Measurements from ENCODE around the gene USP12.

Gene USP12

DNA sequence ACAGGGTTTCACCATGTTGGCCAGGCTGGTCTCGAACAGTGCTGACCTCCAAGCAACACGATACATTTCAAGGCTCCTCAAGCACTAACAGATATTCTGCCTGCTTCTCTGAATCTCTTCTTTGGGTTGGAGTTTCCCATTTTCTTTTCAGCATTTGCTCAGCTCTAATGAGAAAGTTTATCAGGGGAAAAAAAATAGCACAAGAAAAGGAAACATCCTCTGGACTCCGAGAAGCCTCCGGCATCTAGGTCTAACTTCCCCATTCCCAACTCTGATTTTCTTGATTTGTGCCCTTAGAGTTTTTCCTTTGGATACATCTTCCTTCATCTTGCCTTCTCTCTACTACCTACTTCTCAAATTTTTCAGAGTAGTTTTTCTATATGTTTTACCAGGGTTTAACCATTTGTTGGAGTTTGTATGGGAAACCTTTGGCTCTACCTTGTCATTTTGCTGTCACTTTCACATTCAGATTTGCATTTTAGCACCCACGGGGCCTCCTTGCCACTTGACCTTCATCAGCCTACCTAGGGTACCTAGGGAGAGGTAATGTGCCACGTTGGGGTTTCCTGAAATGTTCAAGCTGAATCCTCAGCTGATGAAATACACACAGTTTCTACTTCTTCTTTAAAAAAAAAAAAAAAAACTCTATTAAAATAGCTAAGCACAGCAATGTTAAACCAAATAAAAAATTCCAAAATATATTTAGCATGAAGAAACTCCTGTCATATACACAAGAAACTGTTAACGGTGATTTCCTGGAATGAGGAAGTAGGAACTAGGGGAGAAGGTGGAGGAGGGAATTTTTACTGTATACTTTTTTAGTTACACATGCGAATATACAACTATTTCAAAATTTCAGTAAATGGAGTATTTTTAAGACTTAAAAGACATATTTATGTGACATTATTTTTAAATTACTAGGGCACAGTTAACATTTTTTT lies 5.1 kb upstream of the USP12 start:
- H3K27ac ChIP-seq = peak overlapping the region; percentile 17; the same call in 1 of the 2 replicates
- no peak overlapping the region for H3K9ac ChIP-seq (ENCODE audit: insufficient read length)
- DNase-seq (ENCODE audit: low read depth, low spot score) = no peak
- no peaks in the 10 kb centered on the region for H3K36me3 ChIP-seq (ENCODE audit: insufficient read depth, low read length)
- TF ChIP-seq EZH2 (IDR thresholded peaks at IDR 0.05) = no peak
- TF ChIP-seq FOXP2 (optimal IDR thresholded peaks at IDR 0.05; ENCODE audit: control extremely low read depth, extremely low read length, insufficient read depth) = no peak
- TF ChIP-seq POLR2AphosphoS5 (IDR thresholded peaks at IDR 0.05; ENCODE audit: borderline replicate concordance, low read depth, low read length) = no peak
- H3K9me3 ChIP-seq (ENCODE audit: low read depth, low read length) = no peaks in the 10 kb centered on the region
- no peak overlapping the region for H3K4me3 ChIP-seq

DNA sequence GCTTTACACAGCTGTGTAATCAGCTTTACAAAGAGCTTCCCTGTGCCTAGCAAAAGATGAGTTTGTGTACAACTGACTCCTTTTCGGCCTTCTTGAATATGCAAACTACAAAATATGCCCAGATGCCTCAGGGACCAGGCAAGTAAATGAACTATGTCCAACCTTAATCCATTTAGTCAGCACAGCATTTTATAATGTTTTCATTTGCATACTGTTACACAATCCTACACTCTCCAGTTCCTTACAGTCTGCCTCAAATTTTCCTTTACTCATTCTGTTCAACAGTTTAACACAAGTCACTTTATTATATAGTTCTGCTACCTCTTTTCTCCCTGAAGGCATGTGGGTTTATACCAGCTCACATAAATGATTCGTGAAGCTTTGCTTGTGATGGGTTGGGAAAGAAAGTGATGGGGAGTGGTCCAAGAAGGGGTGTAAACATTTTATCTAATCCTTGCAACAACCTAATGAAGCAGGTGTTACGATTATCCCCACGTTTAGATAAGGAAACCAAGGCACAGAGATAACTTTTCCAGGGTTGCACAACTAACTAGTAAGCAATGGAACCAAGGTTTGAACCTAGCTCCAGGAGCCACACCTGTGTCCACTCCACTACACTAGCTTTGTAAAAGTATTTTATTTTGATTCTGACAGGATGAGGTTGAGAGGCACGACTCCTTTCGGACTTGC lies 3.3 kb upstream of the USP12 start:
- TF ChIP-seq POLR2AphosphoS5 (IDR thresholded peaks at IDR 0.05; ENCODE audit: borderline replicate concordance, low read depth, low read length) (no peak), EZH2 (IDR thresholded peaks at IDR 0.05) (no peak), FOXP2 (optimal IDR thresholded peaks at IDR 0.05; ENCODE audit: control extremely low read depth, extremely low read length, insufficient read depth) (no peak)
- DNase-seq (ENCODE audit: low read depth, low spot score) = peak; percentile 59
- H3K9me3 ChIP-seq (ENCODE audit: low read depth, low read length) = no peaks in the 10 kb centered on the region

DNA sequence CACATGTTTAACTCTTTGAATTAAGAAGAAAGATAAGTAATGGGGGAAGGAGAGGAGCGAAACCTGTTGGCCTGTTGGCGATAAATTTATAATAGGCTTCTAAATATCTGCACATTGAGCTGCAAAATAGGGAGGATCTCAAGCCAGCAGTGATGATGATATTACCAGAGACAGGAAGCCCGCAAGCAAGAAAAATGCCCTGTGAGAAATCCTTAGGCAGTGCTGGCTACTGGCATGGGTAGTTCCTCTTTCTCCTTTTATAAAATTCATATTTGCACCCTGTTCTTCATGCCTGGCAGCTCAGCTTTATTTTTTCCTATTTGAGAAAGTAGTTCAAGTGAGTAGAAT lies 858 bp upstream of the USP12 start:
- H3K27ac ChIP-seq = peak overlapping the region; percentile 51
- peak overlapping the region; percentile 76 for H3K9ac ChIP-seq (ENCODE audit: insufficient read length)
- H3K9me3 ChIP-seq (ENCODE audit: low read depth, low read length) = no peaks in the 10 kb centered on the region
- peak overlapping the region; percentile 93 for H3K4me3 ChIP-seq
- H3K36me3 ChIP-seq (ENCODE audit: insufficient read depth, low read length) = no peaks in the 10 kb centered on the region
- TF ChIP-seq POLR2AphosphoS5 (IDR thresholded peaks at IDR 0.05; ENCODE audit: borderline replicate concordance, low read depth, low read length) (no peak), EZH2 (IDR thresholded peaks at IDR 0.05) (no peak), FOXP2 (optimal IDR thresholded peaks at IDR 0.05; ENCODE audit: control extremely low read depth, extremely low read length, insufficient read depth) (no peak)
- no peak for DNase-seq (ENCODE audit: low read depth, low spot score)

More for the DNA sequence above, 3.3 kb upstream of the USP12 start:
- peak overlapping the region; percentile 29 for H3K9ac ChIP-seq (ENCODE audit: insufficient read length)
- H3K4me3 ChIP-seq = peak overlapping the region; percentile 60
- H3K36me3 ChIP-seq (ENCODE audit: insufficient read depth, low read length) = no peaks in the 10 kb centered on the region
- H3K27ac ChIP-seq = peak overlapping the region; percentile 66

DNA sequence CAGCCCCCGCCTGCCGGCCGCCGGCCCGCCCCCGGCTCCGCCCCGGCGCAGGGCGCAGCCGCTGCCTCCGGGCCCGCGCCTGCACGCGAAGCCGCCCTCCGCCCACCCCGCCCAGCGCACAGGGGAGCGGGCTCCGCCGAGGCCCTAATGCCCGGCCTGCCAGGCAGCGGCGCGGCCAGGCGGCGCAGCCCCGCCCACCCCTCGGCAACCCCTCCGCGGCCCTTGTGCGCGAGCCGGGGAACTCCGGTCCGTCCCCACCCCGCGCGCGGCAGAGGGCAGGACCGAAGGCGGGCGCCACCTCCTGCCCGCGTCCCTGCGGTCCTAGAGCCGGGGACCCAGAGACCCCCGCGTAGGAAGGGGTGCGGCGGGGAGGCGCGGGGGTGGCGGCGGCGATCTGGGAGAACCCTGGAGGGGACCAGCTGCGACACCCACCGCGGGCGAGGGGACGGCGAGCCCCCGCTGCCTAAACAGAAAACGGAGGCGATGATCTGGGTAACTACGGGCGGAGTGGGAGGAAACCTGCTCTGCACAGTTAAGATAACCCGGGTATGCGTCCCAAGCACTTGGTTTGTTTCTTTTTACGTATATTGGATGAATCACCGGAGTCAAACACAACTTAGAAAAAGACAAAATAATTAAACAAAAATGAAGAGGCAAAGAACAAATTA lies 350 bp upstream of the USP12 start:
- TF ChIP-seq POLR2AphosphoS5 (IDR thresholded peaks at IDR 0.05; ENCODE audit: borderline replicate concordance, low read depth, low read length) = no peak; the same call in 1 of the 2 replicates
- TF ChIP-seq EZH2 (IDR thresholded peaks at IDR 0.05) = no peak
- TF ChIP-seq FOXP2 (optimal IDR thresholded peaks at IDR 0.05; ENCODE audit: control extremely low read depth, extremely low read length, insufficient read depth) = no peak
- Histone ChIP-seq H3K9ac (ENCODE audit: insufficient read length) (peak overlapping the region; percentile 76), H3K4me3 (peak overlapping the region; percentile 93), H3K36me3 (ENCODE audit: insufficient read depth, low read length) (no peaks in the 10 kb centered on the region), H3K9me3 (ENCODE audit: low read depth, low read length) (no peaks in the 10 kb centered on the region), H3K27ac (peak overlapping the region; percentile 51; the same call in 1 of the 2 replicates)
- no peak for DNase-seq (ENCODE audit: low read depth, low spot score)

DNA sequence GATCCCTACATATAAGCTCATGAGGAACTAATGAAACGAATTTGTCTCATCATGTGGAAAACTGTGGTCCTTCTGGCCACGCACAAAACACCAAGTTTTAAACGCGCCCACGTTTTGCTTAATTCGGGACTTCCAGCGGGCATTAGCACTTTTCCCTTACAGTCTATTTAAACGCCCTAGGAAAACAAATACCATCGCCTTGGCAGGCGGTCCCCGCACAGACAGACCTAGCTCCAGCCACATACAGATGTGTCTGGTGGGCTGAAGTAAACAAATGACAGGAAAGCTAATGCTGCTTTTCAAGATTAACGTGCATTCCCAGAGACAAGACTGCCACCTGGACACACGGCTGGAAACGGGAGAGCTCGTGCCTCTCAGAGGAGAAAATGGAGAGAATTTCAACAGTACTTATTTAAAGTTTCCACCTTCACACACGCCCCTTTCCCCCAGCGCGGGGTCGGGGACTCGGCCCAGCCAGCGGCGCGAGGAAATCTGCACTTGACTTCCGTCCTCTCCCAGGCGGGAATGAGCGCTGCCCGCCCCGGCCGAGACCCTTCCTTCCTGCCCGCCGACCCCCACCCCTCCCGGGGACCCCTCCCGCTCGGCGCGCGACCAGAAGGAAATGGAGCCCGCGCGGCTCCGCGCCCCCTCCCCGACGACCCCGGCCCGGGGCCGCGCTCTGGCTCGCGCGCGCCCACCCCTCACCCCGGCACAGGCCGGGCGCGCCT lies 931 bp downstream of the USP12 start:
- no peak for TF ChIP-seq EZH2 (IDR thresholded peaks at IDR 0.05)
- no peak for TF ChIP-seq FOXP2 (optimal IDR thresholded peaks at IDR 0.05; ENCODE audit: control extremely low read depth, extremely low read length, insufficient read depth)
- no peak for TF ChIP-seq POLR2AphosphoS5 (IDR thresholded peaks at IDR 0.05; ENCODE audit: borderline replicate concordance, low read depth, low read length)
- no peak overlapping the region; the same call in 1 of the 2 replicates for H3K27ac ChIP-seq
- peak overlapping the region; percentile 81 for H3K9ac ChIP-seq (ENCODE audit: insufficient read length)
- peak overlapping the region; percentile 90 for H3K4me3 ChIP-seq
- H3K36me3 ChIP-seq (ENCODE audit: insufficient read depth, low read length) = no peaks in the 10 kb centered on the region
- no peak for DNase-seq (ENCODE audit: low read depth, low spot score)
- no peaks in the 10 kb centered on the region for H3K9me3 ChIP-seq (ENCODE audit: low read depth, low read length)

DNA sequence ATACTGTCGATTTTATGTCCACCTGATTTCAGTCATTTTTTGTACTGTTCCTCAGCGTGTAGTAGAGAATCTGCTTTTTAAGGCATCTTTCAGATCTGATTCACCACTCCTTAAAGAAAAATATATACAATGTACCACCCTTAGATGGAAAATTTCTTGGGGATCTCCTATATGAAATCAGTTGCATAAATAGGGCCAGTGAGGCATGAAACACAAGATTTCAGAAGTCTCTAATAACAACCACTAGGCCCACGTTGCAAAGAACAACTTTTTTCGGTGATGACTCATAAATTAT lies 1.4 kb downstream of the USP12 start:
- H3K36me3 ChIP-seq (ENCODE audit: insufficient read depth, low read length) = no peaks in the 10 kb centered on the region
- peak overlapping the region; percentile 81 for H3K9ac ChIP-seq (ENCODE audit: insufficient read length)
- H3K4me3 ChIP-seq = peak overlapping the region; percentile 90
- no peak for TF ChIP-seq POLR2AphosphoS5 (IDR thresholded peaks at IDR 0.05; ENCODE audit: borderline replicate concordance, low read depth, low read length)
- TF ChIP-seq FOXP2 (optimal IDR thresholded peaks at IDR 0.05; ENCODE audit: control extremely low read depth, extremely low read length, insufficient read depth) = no peak
- no peak for TF ChIP-seq EZH2 (IDR thresholded peaks at IDR 0.05)
- DNase-seq (ENCODE audit: low read depth, low spot score) = no peak
- no peak overlapping the region; the same call in 1 of the 2 replicates for H3K27ac ChIP-seq
- H3K9me3 ChIP-seq (ENCODE audit: low read depth, low read length) = no peaks in the 10 kb centered on the region

DNA sequence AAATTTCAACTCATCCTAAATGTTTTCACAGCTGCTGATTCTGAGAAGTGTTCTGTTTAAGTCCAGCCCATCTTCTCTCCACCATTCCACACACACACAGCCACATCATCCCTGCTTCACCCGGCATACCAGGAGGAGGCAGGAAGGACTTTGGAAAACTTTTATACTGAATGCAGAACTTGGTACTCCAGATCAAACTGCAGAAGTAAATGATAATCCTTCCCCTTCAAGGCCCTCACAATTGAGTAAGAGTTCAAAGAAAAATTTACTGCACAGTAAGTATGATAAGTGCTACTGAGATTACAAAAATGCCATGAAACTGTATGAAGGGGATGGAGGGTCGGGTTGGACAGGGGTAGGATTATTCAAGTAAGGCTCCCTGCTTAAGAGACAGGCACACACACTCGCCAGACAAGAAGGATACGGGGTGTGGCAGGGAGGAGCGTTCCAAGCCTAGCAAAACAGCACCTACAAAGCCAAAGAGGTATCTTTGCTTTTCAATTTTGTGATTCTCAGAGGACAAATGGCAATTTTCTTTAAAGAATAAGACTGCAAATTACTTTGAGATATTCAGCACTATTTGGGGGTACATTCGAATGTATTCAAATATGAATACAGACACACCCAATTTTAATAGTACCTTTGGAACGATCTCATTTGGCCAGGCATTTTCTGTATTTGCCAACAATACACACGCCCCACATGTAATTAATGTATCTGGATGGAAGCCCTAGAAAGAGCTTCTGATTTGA lies 2.5 kb downstream of the USP12 start:
- Histone ChIP-seq H3K9me3 (ENCODE audit: low read depth, low read length) (no peaks in the 10 kb centered on the region), H3K4me3 (no peak overlapping the region), H3K27ac (no peak overlapping the region), H3K36me3 (ENCODE audit: insufficient read depth, low read length) (no peaks in the 10 kb centered on the region), H3K9ac (ENCODE audit: insufficient read length) (no peak overlapping the region)
- no peak for TF ChIP-seq FOXP2 (optimal IDR thresholded peaks at IDR 0.05; ENCODE audit: control extremely low read depth, extremely low read length, insufficient read depth)
- TF ChIP-seq EZH2 (IDR thresholded peaks at IDR 0.05) = no peak
- no peak for TF ChIP-seq POLR2AphosphoS5 (IDR thresholded peaks at IDR 0.05; ENCODE audit: borderline replicate concordance, low read depth, low read length)
- DNase-seq (ENCODE audit: low read depth, low spot score) = no peak

Data from SK-N-MC (cell line).